Chondrocyte (in vitro differentiated cells): ENCODE data around the gene NLRP6. TPM values are rescaled to one million over a fixed set of nuclear protein-coding genes. Genes with fewer than 3 reads are reported as not detected.
A peak's percentile ranks its signal among the peaks of the same experiment; 100 is the strongest.
"Not testable (repeated sequence)": the region's sequence is repeated elsewhere in the genome, so short reads cannot be mapped to it uniquely, and the experiment has no call there.

Source experiments
- DNase-seq: peaks from one replicate; pipeline ENCODE4 v3.0.0; 2021; ENCODE audit warnings: mixed read lengths, low spot score
- H3K27ac Mint-ChIP-seq: one replicate; pipeline ENCODE4 v1.8.0; 2021; ENCODE audit warnings: mild to moderate bottlenecking, moderate library complexity, mixed read lengths; ENCODE audit not compliant: unreplicated experiment
- H3K27me3 Mint-ChIP-seq: 2 replicates; pipeline ENCODE4 v1.8.0; 2021; ENCODE audit warnings: low read depth, mixed read lengths
- H3K36me3 Mint-ChIP-seq: 2 replicates; pipeline ENCODE4 v1.8.0; 2021; ENCODE audit warnings: low read depth, mixed read lengths
- H3K4me1 Mint-ChIP-seq: 2 replicates; pipeline ENCODE4 v1.8.0; 2021; ENCODE audit warnings: low read depth, mild to moderate bottlenecking, mixed read lengths
- H3K4me3 Mint-ChIP-seq: one replicate; pipeline ENCODE4 v1.8.0; 2021; ENCODE audit warnings: mild to moderate bottlenecking, moderate library complexity, mixed read lengths; ENCODE audit not compliant: unreplicated experiment
- H3K9me3 Mint-ChIP-seq: 2 replicates; pipeline ENCODE4 v1.8.0; 2021; ENCODE audit warnings: low read depth, mixed read lengths
- CTCF ChIP-seq: fragments of 200-600 bp; sonication (generic); IDR thresholded peaks from 2 replicates; pipeline ENCODE4 v1.5.0; 2021; ENCODE audit warnings: antibody characterized with exemption, mild to moderate bottlenecking, moderate library complexity
- total RNA-seq: library from RNA; stranded (reverse); gene quantifications from 3 replicates; pipeline ENCODE4 v1.2.1, GENCODE V29; 2021

The NLRP6 gene
- total RNA-seq, 1 donor from 2014 or later = not detected

DNA sequence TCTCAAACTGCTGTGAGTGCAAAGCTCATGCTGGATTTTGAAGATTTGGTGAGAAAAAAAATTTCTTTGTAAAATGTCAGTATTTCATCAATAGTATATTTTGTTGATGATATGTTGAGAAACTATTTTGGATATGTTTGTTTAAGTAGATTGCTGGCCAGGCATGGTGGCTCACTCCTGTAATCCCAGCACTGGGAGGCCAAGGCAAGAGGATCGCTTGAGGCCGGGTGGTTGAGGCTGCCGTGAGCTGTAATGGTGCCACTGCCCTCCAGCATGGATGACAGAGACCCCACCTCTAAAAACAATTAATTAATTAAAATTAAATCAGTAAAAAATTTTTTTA lies 49.3 kb downstream of the NLRP6 start:
- Mint-ChIP-seq H3K4me1 (peaks cover 8% of the 10 kb centered on the region), H3K36me3 (no peaks in the 10 kb centered on the region), H3K4me3 (no peak overlapping the region), H3K27me3 (no peaks in the 10 kb centered on the region), H3K9me3 (no peaks in the 10 kb centered on the region), H3K27ac (no peak overlapping the region)
- peak; percentile 27 for DNase-seq
- no peak for TF ChIP-seq CTCF

DNA sequence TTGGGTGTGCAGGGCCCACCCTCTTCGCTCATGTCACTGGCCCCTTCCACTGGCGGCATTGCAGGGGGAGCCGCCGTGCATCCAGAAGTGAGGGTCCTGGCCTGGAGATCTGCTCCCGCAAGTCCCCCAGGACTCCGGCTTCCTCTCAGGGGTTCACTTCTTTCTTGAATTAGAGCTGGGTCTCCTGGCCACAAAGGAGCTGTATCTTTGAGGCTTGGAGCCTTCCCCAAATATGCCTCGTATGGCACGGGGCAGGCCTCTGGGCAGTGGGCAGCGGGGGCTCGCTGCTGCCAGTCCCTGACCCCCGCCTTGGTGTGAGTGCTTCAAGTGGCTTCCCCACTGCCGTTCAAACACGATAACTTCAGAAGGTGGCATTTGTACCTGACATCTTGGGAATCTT lies 49.8 kb downstream of the NLRP6 start:
- H3K4me3 Mint-ChIP-seq = no peak overlapping the region
- no peaks in the 10 kb centered on the region for H3K9me3 Mint-ChIP-seq
- H3K36me3 Mint-ChIP-seq = no peaks in the 10 kb centered on the region
- peaks cover 8% of the 10 kb centered on the region for H3K4me1 Mint-ChIP-seq
- no peaks in the 10 kb centered on the region for H3K27me3 Mint-ChIP-seq
- DNase-seq = peak; percentile 51
- TF ChIP-seq CTCF = no peak
- H3K27ac Mint-ChIP-seq = no peak overlapping the region

DNA sequence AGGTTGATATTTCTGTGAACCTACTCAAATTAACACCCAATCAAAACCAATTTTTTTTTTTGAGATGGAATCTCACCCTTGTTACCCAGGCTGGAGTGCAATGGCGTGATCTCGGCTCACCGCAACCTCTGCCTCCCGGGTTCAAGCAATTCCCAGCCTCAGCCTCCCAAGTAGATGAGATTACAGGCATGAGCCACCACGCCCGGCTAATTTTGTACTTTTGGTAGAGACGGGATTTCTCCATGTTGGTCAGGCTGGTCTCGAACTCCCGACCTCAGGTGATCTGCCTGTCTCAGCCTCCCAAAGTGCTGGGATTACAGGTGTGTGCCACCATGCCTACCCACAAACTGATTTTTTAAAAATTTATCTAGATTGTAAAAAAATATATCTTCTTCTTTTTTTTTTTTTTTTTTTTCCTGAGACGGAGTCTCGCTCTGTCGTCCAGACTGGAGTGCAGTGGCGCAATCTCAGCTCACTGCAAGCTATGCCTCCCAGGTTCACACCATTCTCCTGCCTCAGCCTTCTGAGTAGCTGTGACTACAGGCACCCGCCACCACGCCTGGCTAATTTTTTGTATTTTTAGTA lies 50.4 kb downstream of the NLRP6 start:
- not testable (repeated sequence) for H3K4me3 Mint-ChIP-seq, H3K36me3 Mint-ChIP-seq, H3K9me3 Mint-ChIP-seq, H3K27ac Mint-ChIP-seq, H3K27me3 Mint-ChIP-seq, H3K4me1 Mint-ChIP-seq
- DNase-seq = peak; percentile 9

GRCh38 chr11:329886-330253 lies 51.7 kb downstream of the NLRP6 start:
- TF ChIP-seq CTCF = no peak
- Mint-ChIP-seq H3K4me3 (no peak overlapping the region), H3K27ac (no peak overlapping the region), H3K9me3 (no peaks in the 10 kb centered on the region), H3K27me3 (no peaks in the 10 kb centered on the region), H3K36me3 (no peaks in the 10 kb centered on the region), H3K4me1 (peaks cover 12% of the 10 kb centered on the region)
- peak; percentile 9 for DNase-seq

DNA sequence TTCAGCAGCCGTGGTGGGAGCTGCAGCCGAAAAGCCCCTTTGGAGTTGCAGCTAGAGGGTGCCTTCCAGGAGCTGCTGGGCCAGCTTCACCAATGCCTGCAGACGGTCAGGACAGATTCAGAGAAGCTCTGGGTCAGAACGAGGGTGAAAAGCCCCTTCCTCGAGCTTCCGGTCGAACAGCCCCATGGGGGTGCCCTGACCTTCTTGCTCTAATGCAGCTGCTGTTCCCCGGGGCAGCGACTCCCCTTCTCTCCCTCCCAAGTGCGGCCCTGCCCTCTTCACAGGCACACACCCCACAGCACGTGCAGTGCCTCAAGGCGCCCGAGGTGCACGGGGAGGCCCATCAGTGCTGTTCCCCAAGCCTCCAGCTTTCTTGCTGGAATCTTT lies 52.1 kb downstream of the NLRP6 start:
- Mint-ChIP-seq H3K27ac (no peak overlapping the region), H3K4me1 (peaks cover 13% of the 10 kb centered on the region)

More for the DNA sequence above, 52.1 kb downstream of the NLRP6 start:
- DNase-seq = peak; percentile 78
- Mint-ChIP-seq H3K9me3 (no peaks in the 10 kb centered on the region), H3K36me3 (no peaks in the 10 kb centered on the region), H3K27me3 (no peaks in the 10 kb centered on the region), H3K4me3 (no peak overlapping the region)
- TF ChIP-seq CTCF = no peak
